H9 (cell line): ENCODE measurements around the gene ENTPD6. TPM values are rescaled to one million over a fixed set of nuclear protein-coding genes. Genes with fewer than 3 reads are reported as not detected.

Experiments
- DNase-seq: peaks from one replicate; pipeline ENCODE4 v3.0.0-alpha.2; 2017
- H2AFZ ChIP-seq: one replicate; pipeline ENCODE4 v1.6.1; 2013; ENCODE audit warnings: mild to moderate bottlenecking, low read length, control low read depth, moderate library complexity
- H2AK5ac ChIP-seq: 2 replicates; pipeline ENCODE4 v1.6.1; 2013; ENCODE audit warnings: low read length, control low read depth, mixed read lengths; ENCODE audit not compliant: insufficient read length
- H2BK120ac ChIP-seq: one replicate; pipeline ENCODE4 v1.6.1; 2013; ENCODE audit warnings: low read depth, mild to moderate bottlenecking, low read length, control low read depth, inconsistent platforms; ENCODE audit not compliant: poor library complexity, severe bottlenecking
- H2BK12ac ChIP-seq: 2 replicates; pipeline ENCODE4 v1.6.1; 2013; ENCODE audit warnings: low read length, control low read depth, mixed read lengths, low read depth; ENCODE audit not compliant: insufficient read length
- H2BK15ac ChIP-seq: 2 replicates; pipeline ENCODE4 v1.6.1; 2013; ENCODE audit warnings: low read depth, low read length, control low read depth
- H2BK20ac ChIP-seq: one replicate; pipeline ENCODE4 v1.6.1; 2013; ENCODE audit warnings: low read depth, mild to moderate bottlenecking, low read length, control low read depth, inconsistent platforms; ENCODE audit not compliant: poor library complexity, severe bottlenecking
- H2BK5ac ChIP-seq: 2 replicates; pipeline ENCODE4 v1.6.1; 2013; ENCODE audit warnings: low read length, control low read depth, mixed read lengths; ENCODE audit not compliant: insufficient read length
- H3K14ac ChIP-seq: 2 replicates; pipeline ENCODE4 v1.6.1; 2013; ENCODE audit warnings: low read length, control low read depth; ENCODE audit not compliant: insufficient read depth
- H3K18ac ChIP-seq: 2 replicates; pipeline ENCODE4 v1.6.1; 2013; ENCODE audit warnings: low read depth, mild to moderate bottlenecking, mixed read lengths, low read length, control low read depth; ENCODE audit not compliant: insufficient read length
- H3K23ac ChIP-seq: 2 replicates; pipeline ENCODE4 v1.6.1; 2013; ENCODE audit warnings: low read length, control low read depth, mixed read lengths, low read depth; ENCODE audit not compliant: insufficient read length
- H3K23me2 ChIP-seq: 2 replicates; pipeline ENCODE4 v1.6.1; 2013; ENCODE audit warnings: low read depth, mild to moderate bottlenecking, mixed read lengths, low read length, control low read depth; ENCODE audit not compliant: insufficient read length, poor library complexity, severe bottlenecking
- H3K27ac ChIP-seq: 2 replicates; pipeline ENCODE4 v1.5.1; 2013; ENCODE audit warnings: low read length, control low read depth, mixed read lengths, low read depth; ENCODE audit not compliant: insufficient read length
- H3K27me3 ChIP-seq: 2 replicates; pipeline ENCODE4 v1.6.1; 2013; ENCODE audit warnings: low read length, control low read depth, inconsistent platforms; ENCODE audit not compliant: insufficient read depth
- H3K4ac ChIP-seq: 2 replicates; pipeline ENCODE4 v1.6.1; 2013; ENCODE audit warnings: low read depth, mild to moderate bottlenecking, control low read depth, inconsistent platforms, low read length, moderate library complexity
- H3K4me1 ChIP-seq: 2 replicates; pipeline ENCODE4 v1.6.1; 2013; ENCODE audit warnings: low read length, control low read depth, inconsistent platforms; ENCODE audit not compliant: insufficient read depth
- H3K4me2 ChIP-seq: 2 replicates; pipeline ENCODE4 v1.6.1; 2013; ENCODE audit warnings: low read length, control low read depth, mixed read lengths; ENCODE audit not compliant: insufficient read length, insufficient read depth
- H3K56ac ChIP-seq: 2 replicates; pipeline ENCODE4 v1.6.1; 2013; ENCODE audit warnings: low read depth, mild to moderate bottlenecking, mixed read lengths, low read length, control low read depth; ENCODE audit not compliant: insufficient read length
- H3K79me1 ChIP-seq: 2 replicates; pipeline ENCODE4 v1.6.1; 2013; ENCODE audit warnings: low read depth, mild to moderate bottlenecking, moderate library complexity, low read length, control low read depth, inconsistent platforms; ENCODE audit not compliant: insufficient read depth, poor library complexity, severe bottlenecking
- H3K79me2 ChIP-seq: 2 replicates; pipeline ENCODE4 v1.6.1; 2013; ENCODE audit warnings: low read length, control low read depth, inconsistent platforms; ENCODE audit not compliant: insufficient read depth
- H3K9ac ChIP-seq: 2 replicates; pipeline ENCODE4 v1.6.1; 2013; ENCODE audit warnings: low read length, control low read depth, mixed read lengths; ENCODE audit not compliant: insufficient read length; ENCODE audit errors: extremely low read depth
- H3K9me3 ChIP-seq: one replicate; pipeline ENCODE4 v1.6.1; 2013; ENCODE audit warnings: low read depth, low read length, inconsistent platforms; ENCODE audit not compliant: control insufficient read depth
- H3T11ph ChIP-seq: one replicate; pipeline ENCODE4 v1.6.1; 2013; ENCODE audit warnings: mild to moderate bottlenecking, low read length, control low read depth, inconsistent platforms
- H4K20me1 ChIP-seq: one replicate; pipeline ENCODE4 v1.6.1; 2013; ENCODE audit not compliant: control insufficient read depth, insufficient read length, insufficient read depth
- H4K5ac ChIP-seq: 2 replicates; pipeline ENCODE4 v1.6.1; 2013; ENCODE audit warnings: low read depth, mild to moderate bottlenecking, mixed read lengths, low read length, control low read depth; ENCODE audit not compliant: insufficient read length
- H4K8ac ChIP-seq: replicated peaks from 2 replicates; pipeline ENCODE4 v1.6.1; 2013; ENCODE audit warnings: low read length, control low read depth, mixed read lengths, low read depth; ENCODE audit not compliant: insufficient read length
- H4K91ac ChIP-seq: 2 replicates; pipeline ENCODE4 v1.6.1; 2013; ENCODE audit warnings: low read depth, mild to moderate bottlenecking, moderate library complexity, mixed read lengths, low read length, control low read depth; ENCODE audit not compliant: insufficient read length
- H3K27ac Mint-ChIP-seq, 3 experiments: 2 replicates in 2 of 3; 3 replicates in 1 of 3; pipeline ENCODE4 v1.8.0; 2020 to 2021; ENCODE audit warnings: mixed read lengths in 3 of 3, mild to moderate bottlenecking in 1 of 3, moderate library complexity in 1 of 3
- H3K27me3 Mint-ChIP-seq: 2 replicates; pipeline ENCODE4 v1.8.0; 2021; ENCODE audit warnings: low read depth, mild to moderate bottlenecking, moderate library complexity, mixed read lengths
- H3K36me3 Mint-ChIP-seq, 3 experiments: 2 replicates in 2 of 3; 3 replicates in 1 of 3; pipeline ENCODE4 v1.8.0; 2020 to 2021; ENCODE audit warnings: low read depth in 3 of 3, mixed read lengths in 3 of 3; ENCODE audit not compliant: insufficient read depth in 1 of 3
- H3K4me1 Mint-ChIP-seq, 2 experiments: 2 replicates each; pipeline ENCODE4 v1.8.0; 2020; ENCODE audit warnings: mixed read lengths in 2 of 2
- H3K4me3 Mint-ChIP-seq, 2 experiments: 2 replicates in 1 of 2; 3 replicates in 1 of 2; pipeline ENCODE4 v1.8.0; 2020 to 2021; ENCODE audit warnings: mild to moderate bottlenecking in 2 of 2, mixed read lengths in 2 of 2, moderate library complexity in 1 of 2
- H3K9me3 Mint-ChIP-seq, 2 experiments: 2 replicates in 1 of 2; 3 replicates in 1 of 2; pipeline ENCODE4 v1.8.0; 2020; ENCODE audit warnings: mild to moderate bottlenecking in 2 of 2, mixed read lengths in 2 of 2, moderate library complexity in 1 of 2
- WGBS: extraction: QIAGEN DNeasy Blood & Tissue Kit; methylation state at CpG from one replicate; pipeline ENCODE4 v1.1.7; 2013; ENCODE audit warnings: missing lambda C conversion rate, low lambda C conversion rate, mixed read lengths; ENCODE audit not compliant: insufficient read length; ENCODE audit errors: extremely low coverage; 5-methylcytosine and 5-hydroxymethylcytosine counted together
- total RNA-seq: library from RNA; stranded (reverse); gene quantifications from 2 replicates; pipeline ENCODE4 v1.2.1, GENCODE V29; 2021
- TF ChIP-seq, protein P1 (sequence below): fragments of 200-600 bp; sonication (generic); conservative IDR thresholded peaks from 3 replicates; pipeline ENCODE4 v1.8.0; 2021; ENCODE audit warnings: antibody characterized with exemption, mild to moderate bottlenecking

Gene ENTPD6
- total RNA-seq, 1 experiment from 2014 or later: 57.4 TPM

DNA sequence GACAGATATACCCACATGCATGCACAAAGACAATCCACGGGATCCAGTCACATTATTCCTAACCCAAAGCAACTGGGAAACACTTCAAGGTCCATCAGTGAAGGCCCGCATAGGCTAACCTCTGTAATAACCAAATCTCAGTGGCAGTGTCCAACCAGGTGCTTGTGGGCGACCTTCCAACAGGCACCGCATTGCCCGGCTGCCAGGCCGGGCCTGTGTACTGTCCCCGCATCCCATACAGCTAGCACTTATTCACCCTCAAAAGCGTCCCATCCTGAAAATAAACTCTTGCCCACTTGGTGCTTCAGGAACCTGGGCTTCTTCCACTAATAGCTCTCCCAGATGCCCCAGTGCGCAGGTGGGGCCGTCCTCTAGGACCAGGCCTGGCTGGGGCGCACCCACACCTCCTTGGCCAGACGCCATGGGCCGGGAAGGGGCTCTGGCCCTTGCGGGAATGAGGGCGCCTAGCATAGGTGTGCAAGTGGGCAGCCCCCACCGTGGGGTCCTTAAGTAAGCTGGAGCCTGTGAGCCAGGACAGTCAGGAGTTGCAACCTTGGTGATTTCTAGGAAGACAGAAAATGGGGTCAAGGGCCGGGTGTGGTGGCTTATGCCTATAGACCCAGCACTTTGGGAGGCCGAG lies 1.1 kb upstream of the ENTPD6 start:
- Histone ChIP-seq H4K91ac (no peak overlapping the region), H2BK5ac (no peak overlapping the region), H2BK120ac (no peak overlapping the region), H4K20me1 (no peaks in the 10 kb centered on the region), H3K27me3 (no peaks in the 10 kb centered on the region), H3K14ac (no peak overlapping the region), H2AFZ (no peak overlapping the region), H3K4me1 (no peaks in the 10 kb centered on the region; the same call in 1 of the 2 replicates), H3K23me2 (peaks cover 12% of the 10 kb centered on the region), H4K8ac (no peak overlapping the region), H3K27ac (no peak overlapping the region), H3K56ac (no peak overlapping the region), H3K4ac (no peak overlapping the region), H3T11ph (no peak overlapping the region), H3K9ac (no peak overlapping the region), H2BK20ac (no peak overlapping the region), H2AK5ac (no peak overlapping the region), H3K9me3 (no peaks in the 10 kb centered on the region), H4K5ac (no peak overlapping the region), H3K79me1 (no peaks in the 10 kb centered on the region), H2BK12ac (no peak overlapping the region), H3K79me2 (no peaks in the 10 kb centered on the region), H3K23ac (no peak overlapping the region), H3K4me2 (no peak overlapping the region), H2BK15ac (no peak overlapping the region), H3K18ac (no peak overlapping the region)
- DNase-seq: no peak
- Mint-ChIP-seq H3K4me1 (peaks cover 23 to 26% of the 10 kb centered on the region in 2 experiments), H3K4me3 (peak overlapping the region; percentile 88 to 94), H3K27me3 (peaks cover 15% of the 10 kb centered on the region), H3K9me3 (peaks cover 0 to 3% of the 10 kb centered on the region in 2 experiments; a peak in 1 of 5 replicates), H3K27ac (no peak overlapping the region), H3K36me3 (peaks cover 0 to 2% (median 0%) of the 10 kb centered on the region in 3 experiments; a peak in 2 of 7 replicates)
- TF ChIP-seq, protein P1, sequence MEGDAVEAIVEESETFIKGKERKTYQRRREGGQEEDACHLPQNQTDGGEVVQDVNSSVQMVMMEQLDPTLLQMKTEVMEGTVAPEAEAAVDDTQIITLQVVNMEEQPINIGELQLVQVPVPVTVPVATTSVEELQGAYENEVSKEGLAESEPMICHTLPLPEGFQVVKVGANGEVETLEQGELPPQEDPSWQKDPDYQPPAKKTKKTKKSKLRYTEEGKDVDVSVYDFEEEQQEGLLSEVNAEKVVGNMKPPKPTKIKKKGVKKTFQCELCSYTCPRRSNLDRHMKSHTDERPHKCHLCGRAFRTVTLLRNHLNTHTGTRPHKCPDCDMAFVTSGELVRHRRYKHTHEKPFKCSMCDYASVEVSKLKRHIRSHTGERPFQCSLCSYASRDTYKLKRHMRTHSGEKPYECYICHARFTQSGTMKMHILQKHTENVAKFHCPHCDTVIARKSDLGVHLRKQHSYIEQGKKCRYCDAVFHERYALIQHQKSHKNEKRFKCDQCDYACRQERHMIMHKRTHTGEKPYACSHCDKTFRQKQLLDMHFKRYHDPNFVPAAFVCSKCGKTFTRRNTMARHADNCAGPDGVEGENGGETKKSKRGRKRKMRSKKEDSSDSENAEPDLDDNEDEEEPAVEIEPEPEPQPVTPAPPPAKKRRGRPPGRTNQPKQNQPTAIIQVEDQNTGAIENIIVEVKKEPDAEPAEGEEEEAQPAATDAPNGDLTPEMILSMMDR: no peak
- no CpG with 5 or more reads among the region's 18 CpGs for WGBS
